CD4-positive, alpha-beta T cell treated with Interleukin-15 for 1 hour (primary cell): ENCODE data around the gene TPP2.

ENCODE experiments used
- DNase-seq: peaks from one replicate; pipeline ENCODE4 v3.0.0-alpha.2; 2020

TPP2 gene

GRCh38 chr13:102596147-102597028 is at the start of gene TPP2:
TSS of gene TPP2 (plus strand) at chr13:102596986. CDS start at chr13:102597039, 53 bp downstream.
- peak; percentile 98 for DNase-seq

- no peak for DNase-seq
Measured at GRCh38 chr13:102548811-102549210, 48.0 kb upstream of the TPP2 start.

GRCh38 chr13:102550507-102550906 is 46.3 kb upstream of the TPP2 start:
- no peak for DNase-seq

- no peak for DNase-seq
Measured at GRCh38 chr13:102555914-102556553, 40.8 kb upstream of the TPP2 start.

GRCh38 chr13:102556806-102557205 is 40.0 kb upstream of the TPP2 start:
- no peak for DNase-seq

- DNase-seq: no peak
Measured at GRCh38 chr13:102558029-102558428, 38.8 kb upstream of the TPP2 start.

- no peak for DNase-seq
Measured at GRCh38 chr13:102561933-102562332, 34.9 kb upstream of the TPP2 start.

GRCh38 chr13:102563267-102563666 is 33.5 kb upstream of the TPP2 start:
- DNase-seq: no peak

GRCh38 chr13:102564564-102564963 is 32.2 kb upstream of the TPP2 start:
- DNase-seq: no peak

- DNase-seq: no peak
Measured at GRCh38 chr13:102566513-102566912, 30.3 kb upstream of the TPP2 start.

- no peak for DNase-seq
Measured at GRCh38 chr13:102567857-102568256, 28.9 kb upstream of the TPP2 start.

- no peak for DNase-seq
Measured at GRCh38 chr13:102569488-102569887, 27.3 kb upstream of the TPP2 start.

- DNase-seq: no peak
Measured at GRCh38 chr13:102571075-102571474, 25.7 kb upstream of the TPP2 start.

GRCh38 chr13:102572323-102572722 is 24.5 kb upstream of the TPP2 start:
- DNase-seq: no peak

GRCh38 chr13:102580552-102581169 is 16.1 kb upstream of the TPP2 start:
- no peak for DNase-seq

- no peak for DNase-seq
Measured at GRCh38 chr13:102582256-102582655, 14.5 kb upstream of the TPP2 start.

- no peak for DNase-seq
Measured at GRCh38 chr13:102584434-102584833, 12.4 kb upstream of the TPP2 start.

- DNase-seq: no peak
Measured at GRCh38 chr13:102586615-102587014, 10.2 kb upstream of the TPP2 start.

- DNase-seq: no peak
Measured at GRCh38 chr13:102587916-102588315, 8.9 kb upstream of the TPP2 start.

GRCh38 chr13:102589301-102589822 is 7.4 kb upstream of the TPP2 start:
- DNase-seq: no peak

- peak; percentile 76 for DNase-seq
Measured at GRCh38 chr13:102591988-102592781, 4.6 kb upstream of the TPP2 start.

GRCh38 chr13:102593466-102593865 is 3.3 kb upstream of the TPP2 start:
- DNase-seq: no peak
